GM12801 (cell line): Measurements from ENCODE around the gene CCDC51.

ENCODE experiments used
- CTCF ChIP-seq: IDR thresholded peaks from one replicate; pipeline ENCODE4 v1.5.1; 2011; ENCODE audit warnings: control low read depth; ENCODE audit not compliant: insufficient read length; ENCODE audit errors: extremely low read depth

Gene CCDC51

GRCh38 chr3:48434591-48435222 lies 5.2 kb downstream of the CCDC51 start:
- TF ChIP-seq CTCF, result no peak

GRCh38 chr3:48433472-48434118 lies 6.3 kb downstream of the CCDC51 start:
- no peak for TF ChIP-seq CTCF

- TF ChIP-seq CTCF, result no peak
Measured at GRCh38 chr3:48432411-48433371, 7.2 kb downstream of the CCDC51 start.

- TF ChIP-seq CTCF, result no peak
Measured at GRCh38 chr3:48431224-48432029, 8.5 kb downstream of the CCDC51 start.

- no peak for TF ChIP-seq CTCF
Measured at GRCh38 chr3:48430708-48431101, 9.2 kb downstream of the CCDC51 start.

- no peak for TF ChIP-seq CTCF
Measured at GRCh38 chr3:48429960-48430707, 9.8 kb downstream of the CCDC51 start, which contains the start of gene PLXNB1. Gene PLXNB1, minus strand, starts transcription at chr3:48430086. Its CDS starts 5,475 bp downstream, at chr3:48424611.
